NCI-H510A treated with DMSO at 0.1 percent for 48 hours (cell line): ENCODE measurements around the gene PDSS1.
"Not testable (repeated sequence)": the region's sequence is repeated elsewhere in the genome, so short reads cannot be mapped to it uniquely, and the experiment has no call there.

Source experiments
- DNase-seq: peaks from one replicate; lab custom pipeline; 2025; lab: John Stamatoyannopoulos, UW

Gene PDSS1

GRCh38 chr10:26739071-26739631 lies 41.6 kb downstream of the PDSS1 start:
- DNase-seq = no peak

- DNase-seq = no peak
Observed at GRCh38 chr10:26741368-26741767, 43.9 kb downstream of the PDSS1 start.

GRCh38 chr10:26743091-26743490 lies 45.6 kb downstream of the PDSS1 start:
- no peak for DNase-seq

- DNase-seq = no peak
Observed at GRCh38 chr10:26743841-26744240, 46.3 kb downstream of the PDSS1 start.

- no peak for DNase-seq
Observed at GRCh38 chr10:26746061-26746460, 48.6 kb downstream of the PDSS1 start.

- no peak for DNase-seq
Observed at GRCh38 chr10:26755443-26755903, 58.0 kb downstream of the PDSS1 start.

GRCh38 chr10:26759008-26759407 lies 61.5 kb downstream of the PDSS1 start:
- DNase-seq = no peak

GRCh38 chr10:26765549-26765948 lies 68.0 kb downstream of the PDSS1 start:
- DNase-seq = no peak

- no peak for DNase-seq
Observed at GRCh38 chr10:26770069-26770468, 72.6 kb downstream of the PDSS1 start.

- no peak for DNase-seq
Observed at GRCh38 chr10:26773633-26774032, 76.1 kb downstream of the PDSS1 start.

GRCh38 chr10:26776258-26776657 lies 78.8 kb downstream of the PDSS1 start:
- DNase-seq = no peak

- no peak for DNase-seq
Observed at GRCh38 chr10:26777686-26778085, 80.2 kb downstream of the PDSS1 start.

GRCh38 chr10:26779176-26779860 lies 81.8 kb downstream of the PDSS1 start:
- DNase-seq = no peak

GRCh38 chr10:26780106-26780792 lies 82.7 kb downstream of the PDSS1 start:
- DNase-seq = no peak

GRCh38 chr10:26780793-26781601 lies 83.5 kb downstream of the PDSS1 start:
- DNase-seq = no peak

- DNase-seq = no peak
Observed at GRCh38 chr10:26781797-26782196, 84.3 kb downstream of the PDSS1 start.

GRCh38 chr10:26787362-26787761 lies 89.9 kb downstream of the PDSS1 start:
- no peak for DNase-seq

- DNase-seq = not testable (repeated sequence)
Observed at GRCh38 chr10:26789779-26790178, 92.3 kb downstream of the PDSS1 start.

GRCh38 chr10:26790221-26790995 lies 92.9 kb downstream of the PDSS1 start:
- DNase-seq = no peak

GRCh38 chr10:26792758-26793495 lies 95.4 kb downstream of the PDSS1 start:
- DNase-seq = no peak
